Astrocyte (in vitro differentiated cells and primary cell): ENCODE results near the gene PLCH2. TPM values are rescaled to one million over a fixed set of nuclear protein-coding genes. Genes with fewer than 3 reads are reported as not detected.

Experiments used
- DNase-seq: peaks from one replicate; pipeline ENCODE4 v3.0.0-alpha.2; 2010; ENCODE audit warnings: low read depth
- FAIRE-seq: peaks from 2 replicates; lab custom pipeline; 2011; peaks lifted over from hg19 to GRCh38; lab: Jason Lieb, UNC
- H2AFZ ChIP-seq: 2 replicates; pipeline ENCODE4 v1.6.0; 2012; ENCODE audit warnings: low read depth, low read length, inconsistent platforms
- H3K27ac ChIP-seq: 2 replicates; pipeline ENCODE4 v1.5.1; 2011; ENCODE audit warnings: low read depth, low read length, inconsistent platforms
- H3K27me3 ChIP-seq: 2 replicates; pipeline ENCODE4 v1.6.0; 2011; ENCODE audit warnings: low read length, inconsistent platforms; ENCODE audit not compliant: insufficient read depth
- H3K36me3 ChIP-seq: 2 replicates; pipeline ENCODE4 v1.5.1; 2011; ENCODE audit warnings: low read length, inconsistent platforms; ENCODE audit not compliant: insufficient read depth
- H3K4me1 ChIP-seq: 2 replicates; pipeline ENCODE4 v1.5.1; 2011; ENCODE audit warnings: low read length, inconsistent platforms; ENCODE audit not compliant: insufficient read depth
- H3K4me2 ChIP-seq: 2 replicates; pipeline ENCODE4 v1.6.0; 2012; ENCODE audit warnings: low read length, inconsistent platforms
- H3K4me3 ChIP-seq: 2 replicates; pipeline ENCODE4 v1.5.1; 2011; ENCODE audit warnings: low read depth, mild to moderate bottlenecking, low read length, inconsistent platforms; ENCODE audit not compliant: insufficient read depth
- H3K79me2 ChIP-seq: 2 replicates; pipeline ENCODE4 v1.6.0; 2012; ENCODE audit warnings: mild to moderate bottlenecking, low read length, inconsistent platforms; ENCODE audit not compliant: insufficient read depth
- H3K9ac ChIP-seq: 2 replicates; pipeline ENCODE4 v1.6.0; 2012; ENCODE audit warnings: mild to moderate bottlenecking, low read length, inconsistent platforms
- H3K9me3 ChIP-seq: 2 replicates; pipeline ENCODE4 v1.5.1; 2012; ENCODE audit warnings: low read depth, mild to moderate bottlenecking, low read length, inconsistent platforms; ENCODE audit not compliant: insufficient read depth
- H4K20me1 ChIP-seq: 2 replicates; pipeline ENCODE4 v1.6.0; 2012; ENCODE audit warnings: low read length, inconsistent platforms; ENCODE audit not compliant: insufficient read depth
- H3K27ac Mint-ChIP-seq: one replicate; pipeline ENCODE4 v1.8.0; 2021; ENCODE audit warnings: mild to moderate bottlenecking, mixed read lengths; ENCODE audit not compliant: unreplicated experiment
- H3K27me3 Mint-ChIP-seq: one replicate; pipeline ENCODE4 v1.8.0; 2021; ENCODE audit warnings: low read depth, mixed read lengths; ENCODE audit not compliant: unreplicated experiment
- H3K36me3 Mint-ChIP-seq: one replicate; pipeline ENCODE4 v1.8.0; 2021; ENCODE audit warnings: low read depth, mixed read lengths; ENCODE audit not compliant: unreplicated experiment
- H3K4me1 Mint-ChIP-seq: one replicate; pipeline ENCODE4 v1.8.0; 2021; ENCODE audit warnings: low read depth, mixed read lengths; ENCODE audit not compliant: unreplicated experiment
- H3K4me3 Mint-ChIP-seq: one replicate; pipeline ENCODE4 v1.8.0; 2021; ENCODE audit warnings: mild to moderate bottlenecking, moderate library complexity, mixed read lengths; ENCODE audit not compliant: unreplicated experiment
- H3K9me3 Mint-ChIP-seq: one replicate; pipeline ENCODE4 v1.8.0; 2021; ENCODE audit warnings: mild to moderate bottlenecking, mixed read lengths; ENCODE audit not compliant: unreplicated experiment
- CTCF ChIP-seq: IDR thresholded peaks from 2 replicates; pipeline ENCODE4 v1.5.1; 2011; ENCODE audit warnings: low read depth, mild to moderate bottlenecking, inconsistent platforms, low read length, moderate library complexity; ENCODE audit not compliant: insufficient read depth
- EZH2 ChIP-seq: IDR thresholded peaks from 2 replicates; pipeline ENCODE4 v1.6.1; 2012; ENCODE audit warnings: mild to moderate bottlenecking, low read length, inconsistent platforms; ENCODE audit not compliant: insufficient read depth
- total RNA-seq: library from RNA; stranded (reverse); gene quantifications from 2 replicates; pipeline ENCODE4 v1.2.1, GENCODE V29; 2021

The PLCH2 gene
- total RNA-seq, 1 donor from 2014 or later, result 2.0 TPM

- Mint-ChIP-seq H3K27me3 (peaks cover 10% of the 10 kb centered on the region), H3K36me3 (no peaks in the 10 kb centered on the region), H3K9me3 (no peaks in the 10 kb centered on the region), H3K27ac (no peak overlapping the region), H3K4me3 (no peak overlapping the region), H3K4me1 (no peaks in the 10 kb centered on the region)
- no peaks in the 10 kb centered on the region for H3K27me3 ChIP-seq
- no peak overlapping the region for H3K4me2 ChIP-seq
- no peaks in the 10 kb centered on the region for H3K4me1 ChIP-seq
- no peaks in the 10 kb centered on the region for H3K9me3 ChIP-seq
- H2AFZ ChIP-seq, result no peak overlapping the region
- no peak overlapping the region for H3K4me3 ChIP-seq
- TF ChIP-seq CTCF (no peak), EZH2 (no peak)
- DNase-seq (no peak), FAIRE-seq (no peak)
- H3K27ac ChIP-seq, result no peak overlapping the region
- no peaks in the 10 kb centered on the region for H4K20me1 ChIP-seq
- H3K79me2 ChIP-seq, result no peaks in the 10 kb centered on the region
- H3K36me3 ChIP-seq, result no peaks in the 10 kb centered on the region
- H3K9ac ChIP-seq, result no peak overlapping the region
Observed at GRCh38 chr1:2481885-2482284, 5.8 kb downstream of the PLCH2 start.

GRCh38 chr1:2482588-2482987 lies 6.5 kb downstream of the PLCH2 start:
- no peak overlapping the region for H3K9ac ChIP-seq
- H3K79me2 ChIP-seq, result no peaks in the 10 kb centered on the region
- peaks cover 7% of the 10 kb centered on the region for H3K27me3 Mint-ChIP-seq
- H3K9me3 ChIP-seq, result no peaks in the 10 kb centered on the region
- no peak overlapping the region for H3K4me3 Mint-ChIP-seq
- no peak for FAIRE-seq
- no peaks in the 10 kb centered on the region for H3K4me1 Mint-ChIP-seq
- H2AFZ ChIP-seq, result no peak overlapping the region
- no peaks in the 10 kb centered on the region for H4K20me1 ChIP-seq
- peaks cover under 1% of the 10 kb centered on the region for H3K9me3 Mint-ChIP-seq
- H3K36me3 Mint-ChIP-seq, result peaks cover 3% of the 10 kb centered on the region
- H3K4me1 ChIP-seq, result no peaks in the 10 kb centered on the region
- no peak for DNase-seq
- H3K27ac Mint-ChIP-seq, result no peak overlapping the region
- H3K27me3 ChIP-seq, result no peaks in the 10 kb centered on the region
- H3K36me3 ChIP-seq, result no peaks in the 10 kb centered on the region
- TF ChIP-seq CTCF (no peak), EZH2 (no peak)
- no peak overlapping the region for H3K27ac ChIP-seq
- H3K4me2 ChIP-seq, result no peak overlapping the region
- no peak overlapping the region for H3K4me3 ChIP-seq

GRCh38 chr1:2483026-2483425 lies 6.9 kb downstream of the PLCH2 start:
- H3K27ac Mint-ChIP-seq, result no peak overlapping the region
- H3K36me3 Mint-ChIP-seq, result peaks cover 6% of the 10 kb centered on the region
- Histone ChIP-seq H3K4me3 (no peak overlapping the region), H4K20me1 (no peaks in the 10 kb centered on the region), H2AFZ (no peak overlapping the region), H3K79me2 (no peaks in the 10 kb centered on the region), H3K9ac (no peak overlapping the region), H3K27ac (no peak overlapping the region), H3K4me1 (no peaks in the 10 kb centered on the region), H3K36me3 (no peaks in the 10 kb centered on the region), H3K27me3 (no peaks in the 10 kb centered on the region), H3K4me2 (no peak overlapping the region), H3K9me3 (peaks cover under 1% of the 10 kb centered on the region)
- H3K4me3 Mint-ChIP-seq, result no peak overlapping the region
- DNase-seq (no peak), FAIRE-seq (no peak)
- peaks cover 7% of the 10 kb centered on the region for H3K27me3 Mint-ChIP-seq
- no peaks in the 10 kb centered on the region for H3K4me1 Mint-ChIP-seq
- TF ChIP-seq CTCF (no peak), EZH2 (no peak)
- H3K9me3 Mint-ChIP-seq, result peaks cover 4% of the 10 kb centered on the region
